Uterus (tissue), 2 donors: ENCODE measurements around the gene ZNF18.

Experiments
- CTCF ChIP-seq, 4 experiments: fragments of 200-600 bp in 2 of 4; fragments of 450-650 bp in 2 of 4; sonication (generic) in 2 of 4; IDR thresholded peaks; one replicate each; pipeline ENCODE4 v1.5.1; 2016 to 2019; ENCODE audit warnings: antibody characterized with exemption in 4 of 4, mild to moderate bottlenecking in 2 of 4, moderate library complexity in 1 of 4
- POLR2A ChIP-seq, 2 donors: fragments of 450-650 bp; IDR thresholded peaks; one replicate each; pipeline ENCODE4 v1.6.1; 2016; ENCODE audit warnings: antibody characterized with exemption in 2 of 2, mild to moderate bottlenecking in 1 of 2, moderate library complexity in 1 of 2

- TF ChIP-seq CTCF (IDR thresholded peaks at IDR 0.05) (no peak), POLR2A (IDR thresholded peaks at IDR 0.05) (no peak)
Observed at GRCh38 chr17:12007466-12007865, 10.2 kb upstream of the ZNF18 start.
